Ovary (tissue), 1 donor: ENCODE results near the gene IL12RB2.

ENCODE experiments used
- EP300 ChIP-seq: sonication (generic); formaldehyde crosslinking; IDR thresholded peaks from one replicate; pipeline ENCODE4 v1.6.1; 2017; ENCODE audit warnings: antibody characterized with exemption
- POLR2A ChIP-seq: fragments of 450-650 bp; IDR thresholded peaks from one replicate; pipeline ENCODE4 v1.6.1; 2017; ENCODE audit warnings: antibody characterized with exemption, mild to moderate bottlenecking, moderate library complexity

- TF ChIP-seq POLR2A (no peak), EP300 (no peak)
Observed at GRCh38 chr1:67367370-67368045, 59.8 kb downstream of the IL12RB2 start.
